Hindlimb muscle (tissue), 1 donor: ENCODE results near the gene NACAD. TPM values are rescaled to one million over a fixed set of nuclear protein-coding genes. Genes with fewer than 3 reads are reported as not detected.
"Not testable (repeated sequence)": the region's sequence is repeated elsewhere in the genome, so short reads cannot be mapped to it uniquely, and the experiment has no call there.

ENCODE experiments used
- DNase-seq: peaks from one replicate; pipeline ENCODE4 v3.0.0-alpha.2; 2013
- polyA plus RNA-seq: library from polyadenylated mRNA; unstranded; fragments of 120-200 nt; gene quantifications from one replicate; pipeline ENCODE4 v1.2.1, GENCODE V29; 2013; ENCODE audit not compliant: insufficient read length

The NACAD gene
- polyA plus RNA-seq, 1 donor = 4.5 TPM

GRCh38 chr7:45053401-45053800, 35.4 kb downstream of the NACAD start:
- no peak for DNase-seq

GRCh38 chr7:45052011-45052410, 36.8 kb downstream of the NACAD start:
- DNase-seq = no peak

- DNase-seq = no peak
These were observed 38.6 kb downstream of the NACAD start for GRCh38 chr7:45050198-45050597.

- no peak for DNase-seq
These were observed 40.0 kb downstream of the NACAD start for GRCh38 chr7:45048748-45049147.

GRCh38 chr7:45044338-45044737, 44.4 kb downstream of the NACAD start:
- no peak for DNase-seq

GRCh38 chr7:45039106-45039505, 49.7 kb downstream of the NACAD start:
- DNase-seq = no peak

GRCh38 chr7:45037876-45038275, 50.9 kb downstream of the NACAD start:
- no peak for DNase-seq

- DNase-seq = no peak
These were observed 52.0 kb downstream of the NACAD start for GRCh38 chr7:45036796-45037195.

GRCh38 chr7:45036317-45036716, 52.5 kb downstream of the NACAD start:
- DNase-seq = no peak

- no peak for DNase-seq
These were observed 52.9 kb downstream of the NACAD start for GRCh38 chr7:45035893-45036292.

GRCh38 chr7:45035371-45035770, 53.4 kb downstream of the NACAD start:
- DNase-seq = no peak

- not testable (repeated sequence) for DNase-seq
These were observed 54.1 kb downstream of the NACAD start for GRCh38 chr7:45034710-45035109.

GRCh38 chr7:45033931-45034290, 54.9 kb downstream of the NACAD start:
- DNase-seq = no peak

GRCh38 chr7:45033261-45033930, 55.4 kb downstream of the NACAD start:
- no peak for DNase-seq

GRCh38 chr7:45032421-45032820, 56.3 kb downstream of the NACAD start:
- no peak for DNase-seq

GRCh38 chr7:45031829-45032228, 56.9 kb downstream of the NACAD start:
- no peak for DNase-seq

Other genes starting within 250 kb of the NACAD start
- gene H2AZ2, start 240.9 kb downstream of the NACAD start, polyA plus RNA-seq = 132 TPM
- 35.3 TPM for gene PURB, start 203.4 kb downstream of the NACAD start, polyA plus RNA-seq
- gene MYO1G, start 110.0 kb downstream of the NACAD start, polyA plus RNA-seq = 0.59 TPM
- gene CCM2, start 88.8 kb downstream of the NACAD start, polyA plus RNA-seq = 41.4 TPM
- gene TBRG4, start 22.7 kb upstream of the NACAD start, polyA plus RNA-seq = 37.6 TPM
- gene RAMP3, start 68.8 kb upstream of the NACAD start, polyA plus RNA-seq = 5.6 TPM